Testis (tissue), 2 donors: Measurements from ENCODE around the gene RNF149.

Source experiments
- CTCF ChIP-seq, 3 experiments: fragments of 450-650 bp in 2 of 3; fragments of 200-600 bp in 1 of 3; sonication (generic) in 1 of 3; IDR thresholded peaks; one replicate each; pipeline ENCODE4 v1.5.1; 2016 to 2019; ENCODE audit warnings: antibody characterized with exemption in 3 of 3, mild to moderate bottlenecking in 2 of 3, moderate library complexity in 1 of 3
- POLR2A ChIP-seq: fragments of 450-650 bp; IDR thresholded peaks from one replicate; pipeline ENCODE4 v1.6.1; 2017; ENCODE audit warnings: antibody characterized with exemption, mild to moderate bottlenecking, moderate library complexity

DNA sequence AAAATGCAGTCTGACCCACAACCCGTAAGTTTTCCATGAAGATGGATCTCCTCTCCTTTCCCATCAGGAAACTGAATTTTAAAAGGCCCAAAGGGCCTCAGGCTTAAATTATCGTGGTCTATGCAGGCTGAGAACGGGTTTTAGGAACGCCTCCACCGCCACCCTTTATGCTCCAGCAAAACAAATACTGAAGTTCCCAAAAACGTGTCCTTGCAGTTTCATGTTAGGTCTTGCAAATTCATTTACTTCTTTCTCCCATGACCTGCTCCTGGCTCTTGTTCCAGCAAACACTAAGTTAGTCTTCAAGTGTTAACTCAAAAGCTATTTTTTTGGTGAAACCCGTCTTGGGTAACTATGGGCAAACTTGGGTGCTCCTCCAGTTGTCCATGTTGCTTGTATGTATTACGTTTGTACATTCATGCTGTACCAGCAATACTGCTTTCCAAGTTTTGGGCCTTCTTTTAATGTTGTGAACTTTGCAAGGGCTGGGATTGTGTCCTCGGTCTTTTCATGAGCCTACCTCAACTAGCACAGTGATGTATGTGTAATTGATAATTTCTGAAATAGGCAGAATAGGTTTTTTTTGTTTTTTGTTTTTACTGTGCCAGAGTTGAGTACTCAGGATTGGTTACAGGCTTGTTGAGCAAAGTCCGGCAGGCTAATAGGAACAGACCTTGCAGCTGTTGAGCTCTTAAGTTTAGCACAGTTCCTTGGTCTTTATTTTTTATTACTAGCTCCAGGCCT is 1.8 kb upstream of the RNF149 start:
- TF ChIP-seq CTCF (IDR thresholded peaks at IDR 0.05) (no peak), POLR2A (no peak)
